Brain microvascular endothelial cell (primary cell): ENCODE measurements around the gene CTSS.
"Not testable (repeated sequence)": the region's sequence is repeated elsewhere in the genome, so short reads cannot be mapped to it uniquely, and the experiment has no call there.

Experiments used
- DNase-seq: peaks from one replicate; pipeline ENCODE4 v3.0.0-alpha.2; 2020
- H3K27ac ChIP-seq: fragments of 250-450 bp; sonication (Bioruptor Pico); 2 replicates; pipeline ENCODE4 v1.5.1; 2020; ENCODE audit warnings: mild to moderate bottlenecking, moderate library complexity
- H3K27me3 ChIP-seq: fragments of 250-450 bp; sonication (Bioruptor Pico); replicated peaks from 2 replicates; pipeline ENCODE4 v1.5.1; 2020; ENCODE audit warnings: mild to moderate bottlenecking
- H3K36me3 ChIP-seq: fragments of 250-450 bp; sonication (Bioruptor Pico); replicated peaks from 2 replicates; pipeline ENCODE4 v1.5.1; 2020; ENCODE audit warnings: mild to moderate bottlenecking
- H3K4me3 ChIP-seq: 2 replicates; pipeline ENCODE4 v1.5.1; 2011; ENCODE audit warnings: low read depth, mild to moderate bottlenecking, control low read depth, low read length, moderate library complexity
- CTCF ChIP-seq: IDR thresholded peaks from 2 replicates; pipeline ENCODE4 v1.5.1; 2011; ENCODE audit warnings: low read depth, mild to moderate bottlenecking, moderate library complexity, low read length, control low read depth, inconsistent platforms; ENCODE audit errors: missing control alignments
- in situ Hi-C: cut with HindIII; loops from 2 replicates; pipeline ENCODE4 v1.10.0; 2017; ENCODE audit warnings: low sequenced_read_pairs, low pct_ligation_motif_present

The CTSS gene

GRCh38 chr1:150775276-150775675, 9.7 kb upstream of the CTSS start:
- DNase-seq = no peak
- H3K4me3 ChIP-seq = no peak overlapping the region
- H3K27me3 ChIP-seq = no peaks in the 10 kb centered on the region
- in situ Hi-C loops = no loop called here
- no peak for TF ChIP-seq CTCF
- H3K27ac ChIP-seq = no peak overlapping the region
- H3K36me3 ChIP-seq = no peaks in the 10 kb centered on the region

- Histone ChIP-seq H3K4me3 (no peak overlapping the region), H3K36me3 (no peaks in the 10 kb centered on the region), H3K27ac (no peak overlapping the region), H3K27me3 (no peaks in the 10 kb centered on the region)
- DNase-seq = no peak
- TF ChIP-seq CTCF = no peak
- in situ Hi-C loops = no loop called here
Observed at GRCh38 chr1:150772326-150772725, 6.7 kb upstream of the CTSS start.

- H3K27me3 ChIP-seq, in situ Hi-C loops, H3K27ac ChIP-seq, H3K36me3 ChIP-seq, DNase-seq, H3K4me3 ChIP-seq: not testable (repeated sequence)
Observed at GRCh38 chr1:150767704-150768103, 2.1 kb upstream of the CTSS start.

- H3K4me3 ChIP-seq, H3K27ac ChIP-seq, H3K36me3 ChIP-seq, DNase-seq, in situ Hi-C loops, H3K27me3 ChIP-seq: not testable (repeated sequence)
Observed at GRCh38 chr1:150765977-150766301, 361 bp upstream of the CTSS start.

GRCh38 chr1:150764617-150765101, 919 bp downstream of the CTSS start:
- in situ Hi-C loops = no loop called here
- Histone ChIP-seq H3K4me3 (no peak overlapping the region), H3K36me3 (no peaks in the 10 kb centered on the region), H3K27ac (peak overlapping the region; percentile 22), H3K27me3 (no peaks in the 10 kb centered on the region)
- DNase-seq = peak; percentile 23
- TF ChIP-seq CTCF = no peak

- H3K27ac ChIP-seq = no peak overlapping the region
- H3K27me3 ChIP-seq = no peaks in the 10 kb centered on the region
- no peaks in the 10 kb centered on the region for H3K36me3 ChIP-seq
- in situ Hi-C loops = no loop called here
- DNase-seq = no peak
- H3K4me3 ChIP-seq = no peak overlapping the region
- TF ChIP-seq CTCF = no peak
Observed at GRCh38 chr1:150763018-150763417, 2.6 kb downstream of the CTSS start.

GRCh38 chr1:150762552-150762951, 3.0 kb downstream of the CTSS start:
- Histone ChIP-seq H3K36me3 (no peaks in the 10 kb centered on the region), H3K27me3 (no peaks in the 10 kb centered on the region), H3K4me3 (no peak overlapping the region), H3K27ac (no peak overlapping the region)
- DNase-seq = no peak
- no peak for TF ChIP-seq CTCF
- in situ Hi-C loops = no loop called here
